BE2C (cell line): ENCODE measurements around the gene UTRN. TPM values are rescaled to one million over a fixed set of nuclear protein-coding genes. Genes with fewer than 3 reads are reported as not detected.

Experiments used
- DNase-seq: peaks from one replicate; pipeline ENCODE4 v3.0.0-alpha.2; 2020
- H3K27me3 ChIP-seq: fragments of 250-450 bp; sonication (Bioruptor Pico); 2 replicates; pipeline ENCODE4 v1.5.1; 2020; ENCODE audit warnings: mild to moderate bottlenecking
- H3K36me3 ChIP-seq: fragments of 250-450 bp; sonication (Bioruptor Pico); 2 replicates; pipeline ENCODE4 v1.5.1; 2020; ENCODE audit warnings: mild to moderate bottlenecking
- H3K4me1 ChIP-seq: fragments of 250-450 bp; sonication (Bioruptor Pico); 2 replicates; pipeline ENCODE4 v1.5.1; 2020
- H3K4me3 ChIP-seq: 2 replicates; pipeline ENCODE4 v1.5.1; 2011; ENCODE audit warnings: low read depth, low read length
- H3K9me3 ChIP-seq: fragments of 250-450 bp; sonication (Bioruptor Pico); 2 replicates; pipeline ENCODE4 v1.5.1; 2020
- CTCF ChIP-seq: IDR thresholded peaks from 2 replicates; pipeline ENCODE4 v1.5.1; 2012; ENCODE audit warnings: mild to moderate bottlenecking, low read depth, low read length
- polyA plus RNA-seq: library from polyadenylated mRNA; unstranded; fragments of >200 nt; gene quantifications from one replicate; pipeline ENCODE4 v1.2.1, GENCODE V29; 2012; ENCODE audit warnings: low read depth, missing spikeins; ENCODE audit not compliant: insufficient read length, insufficient read depth

The UTRN gene
- polyA plus RNA-seq, result 35.0 TPM

GRCh38 chr6:144284783-144285547 lies at the start of gene UTRN:
UTRN (plus strand) TSS chr6:144285335; CDS start chr6:144291829, 6,494 bp downstream.
- DNase-seq, result peak; percentile 8

GRCh38 chr6:144244688-144245087 lies 40.4 kb upstream of the UTRN start:
- no peak for TF ChIP-seq CTCF
- no peaks in the 10 kb centered on the region for H3K27me3 ChIP-seq
- no peaks in the 10 kb centered on the region for H3K4me1 ChIP-seq
- no peaks in the 10 kb centered on the region for H3K9me3 ChIP-seq
- no peaks in the 10 kb centered on the region for H3K36me3 ChIP-seq
- DNase-seq, result no peak
- no peak overlapping the region for H3K4me3 ChIP-seq

More at GRCh38 chr6:144284783-144285547, at the start of gene UTRN:
- no peak for TF ChIP-seq CTCF
- Histone ChIP-seq H3K4me3 (no peak within 1 kb of the TSS), H3K4me1 (no peaks in the 10 kb centered on the region), H3K36me3 (no peaks in the 10 kb centered on the region), H3K9me3 (no peaks in the 10 kb centered on the region), H3K27me3 (peaks cover 64% of the 10 kb centered on the region)

- Histone ChIP-seq H3K9me3 (no peaks in the 10 kb centered on the region), H3K36me3 (no peaks in the 10 kb centered on the region), H3K27me3 (no peaks in the 10 kb centered on the region), H3K4me1 (no peaks in the 10 kb centered on the region), H3K4me3 (no peak overlapping the region)
- no peak for TF ChIP-seq CTCF
- DNase-seq, result no peak
Measured at GRCh38 chr6:144246988-144247387, 38.1 kb upstream of the UTRN start.

GRCh38 chr6:144248003-144248402 lies 37.1 kb upstream of the UTRN start:
- TF ChIP-seq CTCF, result no peak
- no peaks in the 10 kb centered on the region for H3K36me3 ChIP-seq
- H3K27me3 ChIP-seq, result no peaks in the 10 kb centered on the region
- DNase-seq, result no peak
- H3K4me1 ChIP-seq, result no peaks in the 10 kb centered on the region
- H3K4me3 ChIP-seq, result no peak overlapping the region
- no peaks in the 10 kb centered on the region for H3K9me3 ChIP-seq

- H3K27me3 ChIP-seq, result no peaks in the 10 kb centered on the region
- no peaks in the 10 kb centered on the region for H3K36me3 ChIP-seq
- no peak for TF ChIP-seq CTCF
- H3K4me3 ChIP-seq, result no peak overlapping the region
- H3K4me1 ChIP-seq, result no peaks in the 10 kb centered on the region
- no peaks in the 10 kb centered on the region for H3K9me3 ChIP-seq
- no peak for DNase-seq
Measured at GRCh38 chr6:144248476-144249301, 36.4 kb upstream of the UTRN start.
